Body of pancreas (tissue), 4 donors: ENCODE measurements around the gene PTGDS.

ENCODE experiments used
- CTCF ChIP-seq, 7 experiments: fragments of 450-650 bp in 4 of 7; fragments of 200-600 bp in 3 of 7; sonication (generic) in 3 of 7; IDR thresholded peaks; one replicate each; pipeline ENCODE4 v1.5.1; 2016 to 2019; ENCODE audit warnings: antibody characterized with exemption in 7 of 7
- POLR2A ChIP-seq, 3 donors: fragments of 450-650 bp; IDR thresholded peaks; one replicate each; pipeline ENCODE4 v1.6.1; 2016; ENCODE audit warnings: antibody characterized with exemption in 3 of 3, mild to moderate bottlenecking in 2 of 3

- TF ChIP-seq POLR2A (IDR thresholded peaks at IDR 0.05) (no peak), CTCF (IDR thresholded peaks at IDR 0.05) (no peak)
Measured at GRCh38 chr9:136969774-136970173, 7.5 kb upstream of the PTGDS start.
